Activated effector memory CD4-positive, alpha-beta T cell treated with anti-CD3 and anti-CD28 coated beads, Interleukin-2, amount 50 U/mL, for 16 hours (primary cell): ENCODE data around the gene NMT2.
"Not testable (repeated sequence)": the region's sequence is repeated elsewhere in the genome, so short reads cannot be mapped to it uniquely, and the experiment has no call there.

Source experiments
- DNase-seq: peaks from one replicate; pipeline ENCODE4 v3.0.0-alpha.2; 2020

The NMT2 gene

GRCh38 chr10:15168291-15168785 lies at the start of gene NMT2:
Gene NMT2 (minus strand): TSS chr10:15168693. CDS start chr10:15168612, 81 bp downstream.
- no peak for DNase-seq

- no peak for DNase-seq
Observed at GRCh38 chr10:15216700-15217099, 48.2 kb upstream of the NMT2 start.

- peak; percentile 47 for DNase-seq
Observed at GRCh38 chr10:15214237-15214636, 45.7 kb upstream of the NMT2 start.

GRCh38 chr10:15213461-15213861 lies 45.0 kb upstream of the NMT2 start:
- peak; percentile 56 for DNase-seq

- peak; percentile 64 for DNase-seq
Observed at GRCh38 chr10:15211464-15211979, 43.0 kb upstream of the NMT2 start.

- peak; percentile 62 for DNase-seq
Observed at GRCh38 chr10:15210521-15210920, 42.0 kb upstream of the NMT2 start.

GRCh38 chr10:15209827-15210509 lies 41.5 kb upstream of the NMT2 start:
- peak; percentile 92 for DNase-seq

GRCh38 chr10:15208221-15208620 lies 39.7 kb upstream of the NMT2 start:
- peak; percentile 61 for DNase-seq

GRCh38 chr10:15207410-15207809 lies 38.9 kb upstream of the NMT2 start:
- peak; percentile 31 for DNase-seq

GRCh38 chr10:15202639-15203038 lies 34.1 kb upstream of the NMT2 start:
- no peak for DNase-seq

GRCh38 chr10:15202301-15202621 lies 33.8 kb upstream of the NMT2 start:
- not testable (repeated sequence) for DNase-seq

GRCh38 chr10:15201589-15202300 lies 33.3 kb upstream of the NMT2 start:
- DNase-seq: no peak

GRCh38 chr10:15200626-15201025 lies 32.1 kb upstream of the NMT2 start:
- no peak for DNase-seq

- DNase-seq: peak; percentile 37
Observed at GRCh38 chr10:15197911-15198310, 29.4 kb upstream of the NMT2 start.

GRCh38 chr10:15197276-15197675 lies 28.8 kb upstream of the NMT2 start:
- no peak for DNase-seq

GRCh38 chr10:15196021-15196834 lies 27.7 kb upstream of the NMT2 start:
- peak; percentile 51 for DNase-seq

GRCh38 chr10:15189133-15189885 lies 20.8 kb upstream of the NMT2 start:
- peak; percentile 16 for DNase-seq

- peak; percentile 68 for DNase-seq
Observed at GRCh38 chr10:15188603-15189002, 20.1 kb upstream of the NMT2 start.

- no peak for DNase-seq
Observed at GRCh38 chr10:15183689-15184481, 15.4 kb upstream of the NMT2 start.

- DNase-seq: no peak
Observed at GRCh38 chr10:15182540-15183207, 14.2 kb upstream of the NMT2 start.

GRCh38 chr10:15181576-15182156 lies 13.2 kb upstream of the NMT2 start:
- DNase-seq: no peak
